Liver (tissue), 3 donors: ENCODE results near the gene FKRP.

Experiments used
- RAD21 ChIP-seq, 2 donors: IDR thresholded peaks; 2 replicates each; pipeline ENCODE4 v1.6.1; 2016; ENCODE audit warnings: antibody characterized with exemption in 2 of 2, mild to moderate bottlenecking in 2 of 2
- TF ChIP-seq, protein P1 (sequence below): fragments of 150-350 bp; IDR thresholded peaks from 2 replicates; pipeline ENCODE4 v1.5.1; 2017; ENCODE audit warnings: improper control_type of control experiment, low read depth, low read length; ENCODE audit not compliant: missing input control
- TF ChIP-seq, protein P2 (sequence below): IDR thresholded peaks from 2 replicates; pipeline ENCODE4 v1.6.1; 2016; ENCODE audit warnings: antibody characterized with exemption
- TF ChIP-seq, protein P3 (sequence below): IDR thresholded peaks from 2 replicates; pipeline ENCODE4 v1.6.1; 2016; ENCODE audit warnings: antibody characterized with exemption, mild to moderate bottlenecking
- TF ChIP-seq, protein P4 (sequence below): IDR thresholded peaks from 2 replicates; pipeline ENCODE4 v1.6.1; 2016; ENCODE audit warnings: antibody characterized with exemption
- donor health status: healthy.
- donor health status: healthy.

DNA sequence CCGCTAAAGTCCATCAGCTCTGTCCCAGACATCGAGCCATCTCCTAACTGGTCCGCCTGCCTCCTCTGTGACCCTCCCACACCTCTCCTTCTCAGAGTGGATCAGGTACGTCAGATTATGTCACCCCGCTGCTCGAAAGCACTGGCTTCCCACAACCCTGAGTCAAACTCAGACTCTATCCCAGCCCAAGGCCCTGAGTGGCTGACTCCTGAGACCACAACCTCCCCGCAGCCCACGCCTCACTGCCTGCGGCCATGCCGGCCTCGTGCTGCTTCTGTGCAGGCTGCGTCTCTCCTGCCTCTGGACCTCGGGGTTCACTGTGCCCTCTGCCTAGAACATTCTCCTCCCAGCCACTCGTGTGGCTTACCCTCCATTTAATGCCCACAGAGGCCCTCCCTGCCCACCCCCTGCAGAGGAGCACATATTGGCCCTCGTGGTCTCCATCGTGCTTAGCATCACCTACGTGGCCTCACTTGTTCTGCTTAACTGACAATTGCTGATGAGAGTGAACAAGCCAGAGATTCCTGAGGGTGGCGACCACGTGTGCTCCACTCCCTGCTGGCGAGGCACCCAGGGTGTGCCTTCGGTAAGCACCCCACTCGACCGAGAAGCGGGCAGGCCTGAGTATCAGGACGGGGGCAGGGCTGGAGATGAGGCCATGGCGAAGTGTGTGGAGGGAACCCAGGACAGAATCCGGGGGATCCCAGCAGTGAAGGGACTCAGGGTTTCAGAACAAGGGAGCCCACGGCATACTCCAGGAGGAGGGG lies 13.5 kb upstream of the FKRP start:
- TF ChIP-seq, protein P1, sequence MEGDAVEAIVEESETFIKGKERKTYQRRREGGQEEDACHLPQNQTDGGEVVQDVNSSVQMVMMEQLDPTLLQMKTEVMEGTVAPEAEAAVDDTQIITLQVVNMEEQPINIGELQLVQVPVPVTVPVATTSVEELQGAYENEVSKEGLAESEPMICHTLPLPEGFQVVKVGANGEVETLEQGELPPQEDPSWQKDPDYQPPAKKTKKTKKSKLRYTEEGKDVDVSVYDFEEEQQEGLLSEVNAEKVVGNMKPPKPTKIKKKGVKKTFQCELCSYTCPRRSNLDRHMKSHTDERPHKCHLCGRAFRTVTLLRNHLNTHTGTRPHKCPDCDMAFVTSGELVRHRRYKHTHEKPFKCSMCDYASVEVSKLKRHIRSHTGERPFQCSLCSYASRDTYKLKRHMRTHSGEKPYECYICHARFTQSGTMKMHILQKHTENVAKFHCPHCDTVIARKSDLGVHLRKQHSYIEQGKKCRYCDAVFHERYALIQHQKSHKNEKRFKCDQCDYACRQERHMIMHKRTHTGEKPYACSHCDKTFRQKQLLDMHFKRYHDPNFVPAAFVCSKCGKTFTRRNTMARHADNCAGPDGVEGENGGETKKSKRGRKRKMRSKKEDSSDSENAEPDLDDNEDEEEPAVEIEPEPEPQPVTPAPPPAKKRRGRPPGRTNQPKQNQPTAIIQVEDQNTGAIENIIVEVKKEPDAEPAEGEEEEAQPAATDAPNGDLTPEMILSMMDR: no peak
- TF ChIP-seq, protein P2, sequence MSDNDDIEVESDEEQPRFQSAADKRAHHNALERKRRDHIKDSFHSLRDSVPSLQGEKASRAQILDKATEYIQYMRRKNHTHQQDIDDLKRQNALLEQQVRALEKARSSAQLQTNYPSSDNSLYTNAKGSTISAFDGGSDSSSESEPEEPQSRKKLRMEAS: no peak
- TF ChIP-seq, protein P3, sequence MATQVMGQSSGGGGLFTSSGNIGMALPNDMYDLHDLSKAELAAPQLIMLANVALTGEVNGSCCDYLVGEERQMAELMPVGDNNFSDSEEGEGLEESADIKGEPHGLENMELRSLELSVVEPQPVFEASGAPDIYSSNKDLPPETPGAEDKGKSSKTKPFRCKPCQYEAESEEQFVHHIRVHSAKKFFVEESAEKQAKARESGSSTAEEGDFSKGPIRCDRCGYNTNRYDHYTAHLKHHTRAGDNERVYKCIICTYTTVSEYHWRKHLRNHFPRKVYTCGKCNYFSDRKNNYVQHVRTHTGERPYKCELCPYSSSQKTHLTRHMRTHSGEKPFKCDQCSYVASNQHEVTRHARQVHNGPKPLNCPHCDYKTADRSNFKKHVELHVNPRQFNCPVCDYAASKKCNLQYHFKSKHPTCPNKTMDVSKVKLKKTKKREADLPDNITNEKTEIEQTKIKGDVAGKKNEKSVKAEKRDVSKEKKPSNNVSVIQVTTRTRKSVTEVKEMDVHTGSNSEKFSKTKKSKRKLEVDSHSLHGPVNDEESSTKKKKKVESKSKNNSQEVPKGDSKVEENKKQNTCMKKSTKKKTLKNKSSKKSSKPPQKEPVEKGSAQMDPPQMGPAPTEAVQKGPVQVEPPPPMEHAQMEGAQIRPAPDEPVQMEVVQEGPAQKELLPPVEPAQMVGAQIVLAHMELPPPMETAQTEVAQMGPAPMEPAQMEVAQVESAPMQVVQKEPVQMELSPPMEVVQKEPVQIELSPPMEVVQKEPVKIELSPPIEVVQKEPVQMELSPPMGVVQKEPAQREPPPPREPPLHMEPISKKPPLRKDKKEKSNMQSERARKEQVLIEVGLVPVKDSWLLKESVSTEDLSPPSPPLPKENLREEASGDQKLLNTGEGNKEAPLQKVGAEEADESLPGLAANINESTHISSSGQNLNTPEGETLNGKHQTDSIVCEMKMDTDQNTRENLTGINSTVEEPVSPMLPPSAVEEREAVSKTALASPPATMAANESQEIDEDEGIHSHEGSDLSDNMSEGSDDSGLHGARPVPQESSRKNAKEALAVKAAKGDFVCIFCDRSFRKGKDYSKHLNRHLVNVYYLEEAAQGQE: no peak
- no peak for TF ChIP-seq RAD21 (IDR thresholded peaks at IDR 0.05)
- TF ChIP-seq, protein P4, sequence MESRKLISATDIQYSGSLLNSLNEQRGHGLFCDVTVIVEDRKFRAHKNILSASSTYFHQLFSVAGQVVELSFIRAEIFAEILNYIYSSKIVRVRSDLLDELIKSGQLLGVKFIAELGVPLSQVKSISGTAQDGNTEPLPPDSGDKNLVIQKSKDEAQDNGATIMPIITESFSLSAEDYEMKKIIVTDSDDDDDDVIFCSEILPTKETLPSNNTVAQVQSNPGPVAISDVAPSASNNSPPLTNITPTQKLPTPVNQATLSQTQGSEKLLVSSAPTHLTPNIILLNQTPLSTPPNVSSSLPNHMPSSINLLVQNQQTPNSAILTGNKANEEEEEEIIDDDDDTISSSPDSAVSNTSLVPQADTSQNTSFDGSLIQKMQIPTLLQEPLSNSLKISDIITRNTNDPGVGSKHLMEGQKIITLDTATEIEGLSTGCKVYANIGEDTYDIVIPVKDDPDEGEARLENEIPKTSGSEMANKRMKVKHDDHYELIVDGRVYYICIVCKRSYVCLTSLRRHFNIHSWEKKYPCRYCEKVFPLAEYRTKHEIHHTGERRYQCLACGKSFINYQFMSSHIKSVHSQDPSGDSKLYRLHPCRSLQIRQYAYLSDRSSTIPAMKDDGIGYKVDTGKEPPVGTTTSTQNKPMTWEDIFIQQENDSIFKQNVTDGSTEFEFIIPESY: no peak
